Right atrium auricular region (tissue), 2 donors: ENCODE data around the gene UNCX. TPM values are rescaled to one million over a fixed set of nuclear protein-coding genes. Genes with fewer than 3 reads are reported as not detected.

ENCODE experiments used
- DNase-seq: peaks from one replicate; pipeline ENCODE4 v3.0.0-alpha.2; 2019; ENCODE audit warnings: low spot score
- H3K27ac ChIP-seq, 2 donors: fragments of 200-600 bp; sonication (generic); 1 replicate in 1 of 2; 2 replicates in 1 of 2; pipeline ENCODE4 v1.5.1; 2016 to 2019
- H3K27me3 ChIP-seq, 2 donors: fragments of 200-600 bp; sonication (generic); one replicate each; pipeline versions ENCODE4 v1.5.1 to v1.6.0; 2017 to 2019
- H3K36me3 ChIP-seq: fragments of 200-600 bp; sonication (generic); one replicate; pipeline ENCODE4 v1.5.1; 2016
- H3K4me1 ChIP-seq, 2 donors: fragments of 200-600 bp; sonication (generic); one replicate each; pipeline versions ENCODE4 v1.5.1 to v1.6.0; 2017 to 2019
- H3K4me3 ChIP-seq, 2 donors: fragments of 200-600 bp; sonication (generic); 1 replicate in 1 of 2; 2 replicates in 1 of 2; pipeline ENCODE4 v1.5.1; 2017 to 2019; ENCODE audit warnings: mild to moderate bottlenecking in 1 of 2, moderate library complexity in 1 of 2
- H3K9me3 ChIP-seq, 2 donors: fragments of 200-600 bp; sonication (generic); one replicate each; pipeline ENCODE4 v1.5.1; 2019
- total RNA-seq, 2 donors: library from RNA; depleted of rRNA; stranded (reverse); fragments of >200 nt; gene quantifications; one replicate each; pipeline ENCODE4 v1.1.0, GENCODE V29; 2016
- TF ChIP-seq, protein P1 (sequence below), 2 donors: fragments of 200-600 bp; sonication (generic); IDR thresholded peaks; one replicate each; pipeline ENCODE4 v1.5.1; 2019; ENCODE audit warnings: antibody characterized with exemption in 2 of 2

The UNCX gene
- total RNA-seq, 2 donors from 2014 or later = not detected

DNA sequence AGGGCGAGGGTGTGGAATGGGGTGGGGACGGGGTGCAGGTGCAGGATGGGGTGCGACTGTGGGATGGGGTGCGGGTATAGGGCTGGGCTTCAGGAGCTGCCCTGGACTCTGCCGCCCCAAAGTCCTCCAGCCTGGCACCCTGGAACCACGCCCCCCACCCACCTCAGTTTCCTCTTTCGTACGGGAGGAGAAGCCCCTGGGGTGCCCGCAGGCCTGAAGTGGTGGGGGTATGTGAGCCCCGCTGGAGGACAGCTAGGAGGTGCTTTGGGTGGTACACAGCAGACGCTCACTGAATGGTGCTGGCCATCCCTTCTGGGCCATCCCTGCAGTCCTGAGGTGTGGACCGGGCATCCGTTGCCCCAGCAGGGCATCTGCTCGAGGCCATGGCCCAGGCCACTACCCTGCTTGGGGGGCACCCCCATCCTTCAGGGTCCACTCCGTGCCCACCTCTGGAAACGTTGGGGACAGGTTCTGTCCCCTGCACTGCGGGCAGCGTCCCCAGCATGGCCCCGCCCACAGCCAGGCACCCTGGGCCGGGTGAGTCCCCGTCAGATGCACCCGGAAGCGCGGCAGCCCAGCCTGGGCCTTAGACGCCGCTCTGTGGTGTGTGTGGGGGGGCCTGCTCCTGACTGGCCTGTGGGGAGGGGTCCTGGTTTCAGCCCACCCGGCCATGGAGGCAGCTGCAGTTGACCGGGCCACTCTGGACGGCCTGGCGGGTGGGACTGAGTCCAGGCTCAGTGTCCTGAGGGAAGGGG is 41.6 kb downstream of the UNCX start:
- Histone ChIP-seq H3K4me1 (no peaks in the 10 kb centered on the region), H3K27ac (no peak overlapping the region), H3K27me3 (no peaks in the 10 kb centered on the region), H3K36me3 (no peaks in the 10 kb centered on the region), H3K9me3 (no peaks in the 10 kb centered on the region), H3K4me3 (no peak overlapping the region)
- no peak for DNase-seq
- TF ChIP-seq, protein P1, sequence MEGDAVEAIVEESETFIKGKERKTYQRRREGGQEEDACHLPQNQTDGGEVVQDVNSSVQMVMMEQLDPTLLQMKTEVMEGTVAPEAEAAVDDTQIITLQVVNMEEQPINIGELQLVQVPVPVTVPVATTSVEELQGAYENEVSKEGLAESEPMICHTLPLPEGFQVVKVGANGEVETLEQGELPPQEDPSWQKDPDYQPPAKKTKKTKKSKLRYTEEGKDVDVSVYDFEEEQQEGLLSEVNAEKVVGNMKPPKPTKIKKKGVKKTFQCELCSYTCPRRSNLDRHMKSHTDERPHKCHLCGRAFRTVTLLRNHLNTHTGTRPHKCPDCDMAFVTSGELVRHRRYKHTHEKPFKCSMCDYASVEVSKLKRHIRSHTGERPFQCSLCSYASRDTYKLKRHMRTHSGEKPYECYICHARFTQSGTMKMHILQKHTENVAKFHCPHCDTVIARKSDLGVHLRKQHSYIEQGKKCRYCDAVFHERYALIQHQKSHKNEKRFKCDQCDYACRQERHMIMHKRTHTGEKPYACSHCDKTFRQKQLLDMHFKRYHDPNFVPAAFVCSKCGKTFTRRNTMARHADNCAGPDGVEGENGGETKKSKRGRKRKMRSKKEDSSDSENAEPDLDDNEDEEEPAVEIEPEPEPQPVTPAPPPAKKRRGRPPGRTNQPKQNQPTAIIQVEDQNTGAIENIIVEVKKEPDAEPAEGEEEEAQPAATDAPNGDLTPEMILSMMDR (IDR thresholded peaks at IDR 0.05) = no peak

DNA sequence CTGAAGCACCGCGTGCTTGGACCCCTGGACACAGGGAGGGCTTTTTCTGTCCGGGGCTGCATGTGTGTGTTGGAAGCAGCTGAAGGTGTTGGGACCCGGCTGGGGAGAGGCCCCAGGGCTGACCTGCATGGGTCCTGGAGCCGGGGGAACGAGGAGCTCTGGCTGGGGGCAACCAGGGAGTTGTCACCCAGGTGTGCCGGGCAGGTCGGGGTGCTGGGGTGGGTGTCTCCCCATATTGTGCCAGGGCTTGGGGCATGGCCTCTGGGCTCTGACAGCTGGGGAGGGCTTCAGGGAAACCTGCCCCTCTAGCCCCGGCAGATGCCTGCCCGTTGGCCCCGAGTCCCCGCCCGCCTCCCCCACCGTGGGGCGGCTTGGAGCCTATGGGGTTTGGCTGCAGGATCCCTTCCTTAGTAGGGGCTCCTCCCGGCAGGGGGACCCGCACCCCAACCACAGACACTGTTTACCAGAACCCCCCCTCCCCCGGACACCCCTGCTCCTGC is 42.3 kb downstream of the UNCX start:
- DNase-seq = no peak

DNA sequence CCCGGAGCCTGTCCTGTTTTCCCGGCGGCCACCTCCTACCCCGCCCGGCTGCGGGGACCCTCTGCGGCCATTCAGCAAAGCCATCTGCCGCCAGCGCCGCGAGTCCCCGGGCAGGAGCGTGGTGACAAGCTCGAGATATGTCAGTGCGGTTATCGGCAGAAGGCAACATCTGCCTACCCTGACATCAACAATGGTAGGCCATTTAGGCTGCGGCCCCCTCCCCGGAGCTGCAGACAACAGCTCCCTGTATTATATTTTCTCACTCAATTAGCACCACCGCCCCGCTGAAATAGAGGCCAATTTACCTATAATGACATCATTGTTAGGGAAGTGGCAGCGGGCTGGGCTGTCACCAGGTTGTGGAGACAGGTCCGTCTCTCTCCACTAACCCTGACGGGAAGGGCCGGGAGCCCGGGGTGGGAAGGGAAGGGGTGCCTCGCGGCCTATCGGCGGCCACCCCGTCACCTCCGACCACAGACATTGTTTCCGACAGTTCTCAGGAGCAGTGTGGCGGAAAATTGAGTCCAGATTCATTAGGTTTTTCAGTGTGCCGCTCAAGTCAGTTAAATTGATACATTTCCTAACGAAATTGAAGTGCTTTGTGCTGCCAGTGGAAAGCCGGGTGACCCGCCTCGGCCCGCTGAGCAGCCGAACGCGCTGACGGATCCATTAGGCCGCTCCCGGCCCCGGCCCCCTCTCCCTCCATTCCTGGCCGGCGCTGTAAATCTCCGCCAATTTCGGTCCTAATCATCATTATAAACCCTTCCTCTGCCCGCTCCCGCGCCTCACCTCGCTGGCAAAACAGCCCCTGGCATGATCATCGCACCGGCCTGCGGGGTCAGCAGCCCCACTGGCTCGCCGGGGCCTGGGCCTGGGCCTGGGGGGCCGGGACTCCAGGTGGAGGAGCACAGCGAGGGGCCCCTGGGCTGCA is 43.0 kb downstream of the UNCX start:
- no peaks in the 10 kb centered on the region for H3K27me3 ChIP-seq

More for the DNA sequence above, 42.3 kb downstream of the UNCX start:
- H3K27ac ChIP-seq = no peak overlapping the region
- no peaks in the 10 kb centered on the region for H3K9me3 ChIP-seq
- TF ChIP-seq, protein P1 (IDR thresholded peaks at IDR 0.05) = no peak
- H3K4me1 ChIP-seq = no peaks in the 10 kb centered on the region
- H3K27me3 ChIP-seq = no peaks in the 10 kb centered on the region
- no peak overlapping the region for H3K4me3 ChIP-seq
- H3K36me3 ChIP-seq = no peaks in the 10 kb centered on the region

DNA sequence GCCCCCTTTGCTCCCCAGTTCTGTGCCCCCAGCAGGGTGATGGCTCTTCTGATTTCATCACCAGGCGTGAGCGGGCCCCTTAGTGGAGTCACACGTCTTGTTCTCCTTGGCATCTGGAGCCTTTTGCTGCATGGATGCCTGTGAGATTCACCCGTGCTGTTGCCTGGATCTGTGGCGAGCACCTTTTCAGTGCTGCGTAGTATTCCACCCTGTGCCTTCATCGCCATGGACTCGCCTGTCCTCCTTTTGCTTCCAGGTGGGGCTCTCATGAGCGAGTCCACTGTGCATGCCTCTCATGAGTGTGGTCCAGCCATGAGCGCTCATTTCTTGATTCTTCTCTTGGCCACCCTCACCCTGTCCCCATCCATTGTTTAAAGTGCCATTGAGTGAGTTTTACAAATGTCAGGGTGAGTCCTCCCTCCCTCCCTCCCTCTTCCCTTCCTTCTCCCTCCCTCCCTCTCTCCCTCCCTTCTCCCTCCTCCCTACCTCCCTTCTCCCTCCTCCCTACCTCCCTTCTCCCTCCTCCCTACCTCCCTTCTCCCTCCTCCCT is 44.0 kb downstream of the UNCX start:
- no peak for DNase-seq
- H3K27me3 ChIP-seq = no peaks in the 10 kb centered on the region
- H3K36me3 ChIP-seq = no peaks in the 10 kb centered on the region
- TF ChIP-seq, protein P1 (IDR thresholded peaks at IDR 0.05) = no peak
- no peaks in the 10 kb centered on the region for H3K4me1 ChIP-seq
- no peak overlapping the region for H3K27ac ChIP-seq
- no peak overlapping the region for H3K4me3 ChIP-seq
- no peaks in the 10 kb centered on the region for H3K9me3 ChIP-seq

More for the DNA sequence above, 43.0 kb downstream of the UNCX start:
- Histone ChIP-seq H3K27ac (no peak overlapping the region), H3K9me3 (no peaks in the 10 kb centered on the region), H3K36me3 (no peaks in the 10 kb centered on the region), H3K4me3 (no peak overlapping the region), H3K4me1 (no peaks in the 10 kb centered on the region)
- TF ChIP-seq, protein P1 (IDR thresholded peaks at IDR 0.05) = no peak
- no peak for DNase-seq

DNA sequence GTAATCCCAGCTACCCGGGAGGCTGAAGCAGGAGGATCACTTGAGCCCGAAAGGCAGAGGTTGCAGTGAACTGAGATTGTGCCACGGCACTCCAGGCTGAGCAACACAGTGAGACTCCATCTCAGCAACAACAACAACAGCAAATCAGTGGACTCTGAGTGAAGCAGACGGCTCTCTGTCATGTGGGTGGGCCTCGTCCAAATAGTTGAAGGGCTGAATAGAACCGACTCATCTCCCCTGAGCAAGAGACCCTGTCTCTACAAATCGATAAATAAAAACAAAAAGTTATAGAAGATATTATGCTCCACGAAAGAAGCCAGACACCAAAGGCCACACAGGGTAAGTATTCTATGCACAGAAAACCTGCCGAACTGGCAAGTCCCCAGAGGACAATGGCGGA is 45.9 kb downstream of the UNCX start:
- Histone ChIP-seq H3K27ac (no peak overlapping the region), H3K36me3 (no peaks in the 10 kb centered on the region), H3K9me3 (no peaks in the 10 kb centered on the region), H3K4me3 (no peak overlapping the region), H3K4me1 (no peaks in the 10 kb centered on the region), H3K27me3 (no peaks in the 10 kb centered on the region)
- DNase-seq = no peak
- TF ChIP-seq, protein P1 (IDR thresholded peaks at IDR 0.05) = no peak
